GM06990 (cell line): Measurements from ENCODE around the gene ATP6V0D1.

Experiments used
- DNase-seq: peaks from one replicate; pipeline ENCODE4 v3.0.0-alpha.2; 2011; ENCODE audit not compliant: insufficient read length; ENCODE audit errors: extremely low read depth
- H3K27me3 ChIP-seq: replicated peaks from 2 replicates; pipeline ENCODE4 v1.6.0; 2011; ENCODE audit warnings: low read length; ENCODE audit not compliant: control insufficient read depth, insufficient read depth
- H3K36me3 ChIP-seq: 2 replicates; pipeline ENCODE4 v1.5.1; 2011; ENCODE audit warnings: low read length; ENCODE audit not compliant: control insufficient read depth, insufficient read depth
- H3K4me3 ChIP-seq: replicated peaks from 2 replicates; pipeline ENCODE4 v1.5.1; 2011; ENCODE audit warnings: low read depth, mild to moderate bottlenecking, control low read depth, low read length
- CTCF ChIP-seq: IDR thresholded peaks from 2 replicates; pipeline ENCODE4 v1.5.1; 2011; ENCODE audit warnings: low read length, control low read depth, mild to moderate bottlenecking, inconsistent platforms; ENCODE audit not compliant: insufficient read depth, poor library complexity, severe bottlenecking

ATP6V0D1 gene

DNA sequence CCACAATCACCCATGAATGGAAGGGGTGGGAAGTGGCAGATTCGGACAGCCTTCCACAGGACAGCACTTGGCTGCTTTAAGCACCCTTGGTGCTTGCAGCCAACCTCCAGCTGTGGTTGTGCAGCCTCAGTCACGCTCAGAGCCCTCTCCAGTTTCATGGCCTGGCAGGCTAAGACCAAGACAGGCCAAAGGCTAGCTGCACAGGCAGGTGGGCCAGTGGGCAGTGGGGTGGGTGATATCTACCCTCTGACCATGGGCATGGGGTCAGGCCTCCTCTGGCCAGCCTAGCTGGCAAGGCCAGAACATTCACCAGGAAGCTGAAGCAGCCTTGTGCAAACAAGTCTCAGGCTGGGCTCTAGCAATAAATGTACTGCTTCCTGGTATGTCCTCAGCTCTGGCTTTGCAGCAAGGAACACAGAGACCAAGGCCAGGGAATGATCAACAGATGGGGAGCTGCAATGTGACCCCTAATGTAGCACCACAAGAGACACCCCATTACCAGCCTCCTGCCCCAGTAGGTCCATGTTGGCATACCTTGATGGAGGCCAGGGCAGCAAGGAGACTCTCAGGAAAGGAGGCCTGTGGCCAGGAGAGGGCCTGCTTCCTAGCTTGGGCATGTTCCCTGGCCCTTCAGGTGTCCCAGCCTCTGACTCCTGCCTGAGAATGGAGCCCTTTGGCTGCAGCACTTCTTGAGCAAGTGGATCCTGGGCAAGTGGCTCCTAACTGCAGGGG is 29.1 kb downstream of the ATP6V0D1 start:
- peaks cover 40% of the 10 kb centered on the region for H3K36me3 ChIP-seq
- no peaks in the 10 kb centered on the region for H3K27me3 ChIP-seq
- DNase-seq: no peak
- TF ChIP-seq CTCF: no peak
- no peak overlapping the region for H3K4me3 ChIP-seq

DNA sequence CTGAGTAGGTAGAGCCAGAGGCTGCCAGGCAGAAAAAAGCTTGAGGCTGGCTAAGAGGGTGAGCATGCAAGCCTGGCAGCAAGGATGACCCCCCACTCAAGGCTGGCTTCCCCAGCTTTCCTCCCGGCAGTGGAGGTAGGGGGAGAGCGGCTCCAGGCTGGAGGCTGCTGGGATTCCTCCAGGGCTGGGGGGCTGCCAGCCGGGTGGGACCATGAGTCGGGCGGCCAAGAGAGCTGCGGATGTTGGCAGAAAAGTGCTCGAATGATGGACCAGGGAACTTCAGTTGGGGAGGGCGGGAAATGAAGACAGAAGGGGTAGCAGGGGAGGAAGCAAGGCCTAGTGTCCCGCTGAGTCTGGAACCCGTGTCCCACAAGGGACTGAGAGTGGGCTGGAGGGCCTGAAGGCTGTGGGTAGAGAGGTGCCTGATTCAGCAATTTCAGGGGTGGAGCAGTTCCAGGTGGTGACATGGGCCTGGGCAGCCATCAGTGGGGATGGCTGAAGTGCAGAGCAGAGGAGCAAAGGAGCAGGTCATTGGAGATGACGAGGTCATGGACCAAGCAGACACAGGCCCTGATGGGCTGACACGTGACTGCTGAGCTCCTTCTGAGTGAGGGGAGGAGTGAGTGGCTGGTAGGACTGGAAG is 29.8 kb downstream of the ATP6V0D1 start:
- Histone ChIP-seq H3K27me3 (no peaks in the 10 kb centered on the region), H3K4me3 (no peak overlapping the region), H3K36me3 (peaks cover 40% of the 10 kb centered on the region)
- no peak for TF ChIP-seq CTCF
- DNase-seq: no peak

DNA sequence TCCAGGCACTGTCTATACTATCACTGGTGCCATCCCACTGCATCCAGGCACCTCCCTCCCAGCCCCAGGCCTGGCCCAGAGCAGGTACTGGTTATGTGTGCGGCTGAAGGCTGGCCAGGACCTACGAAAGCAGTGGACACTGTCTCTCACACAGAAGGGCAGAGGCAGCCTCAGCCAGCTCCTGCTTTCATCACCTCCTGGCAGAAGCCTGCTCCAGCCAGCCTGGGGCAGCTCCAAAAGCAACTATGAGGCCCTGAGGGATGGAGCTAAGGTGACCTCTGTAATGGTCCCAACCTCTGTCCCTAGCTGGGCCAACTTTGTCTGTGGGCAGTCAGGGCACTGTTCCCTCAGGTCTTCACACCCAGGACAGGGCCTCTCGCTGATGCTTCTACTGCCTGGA is 31.2 kb downstream of the ATP6V0D1 start:
- peaks cover 43% of the 10 kb centered on the region for H3K36me3 ChIP-seq
- no peak for TF ChIP-seq CTCF
- H3K4me3 ChIP-seq: no peak overlapping the region
- no peaks in the 10 kb centered on the region for H3K27me3 ChIP-seq
- no peak for DNase-seq

- peaks cover 43% of the 10 kb centered on the region for H3K36me3 ChIP-seq
- H3K4me3 ChIP-seq: no peak overlapping the region
- TF ChIP-seq CTCF: no peak
- no peaks in the 10 kb centered on the region for H3K27me3 ChIP-seq
- no peak for DNase-seq
Observed at GRCh38 chr16:67449336-67449735, 31.6 kb downstream of the ATP6V0D1 start.

DNA sequence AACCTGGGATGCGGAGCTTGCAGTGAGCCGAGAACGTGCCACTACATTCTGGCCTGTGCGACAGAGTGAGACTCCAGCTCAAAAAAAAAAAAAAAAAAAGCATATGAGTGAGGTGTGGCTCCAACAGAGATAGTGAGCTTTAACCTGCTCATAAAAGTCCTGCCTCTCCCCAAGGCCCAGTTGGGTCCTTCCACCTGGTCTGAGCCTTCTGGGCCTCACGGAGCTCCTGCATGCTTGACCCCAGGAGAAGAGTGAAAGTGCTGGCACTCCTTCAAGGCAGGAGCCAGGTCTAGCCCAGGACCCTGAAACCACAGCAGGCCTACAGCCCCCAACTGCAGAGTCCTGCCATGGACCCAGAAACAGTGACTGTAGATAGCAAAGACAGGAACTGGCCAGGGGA is 32.4 kb downstream of the ATP6V0D1 start:
- DNase-seq: no peak
- H3K36me3 ChIP-seq: peaks cover 46% of the 10 kb centered on the region
- no peak for TF ChIP-seq CTCF
- H3K4me3 ChIP-seq: no peak overlapping the region
- no peaks in the 10 kb centered on the region for H3K27me3 ChIP-seq
